Right atrium auricular region (tissue), 2 donors: ENCODE results near the gene TBL1XR1. TPM values are rescaled to one million over a fixed set of nuclear protein-coding genes. Genes with fewer than 3 reads are reported as not detected.

ENCODE experiments used
- DNase-seq: peaks from one replicate; pipeline ENCODE4 v3.0.0-alpha.2; 2019; ENCODE audit warnings: low spot score
- H3K27ac ChIP-seq, 2 donors: fragments of 200-600 bp; sonication (generic); 1 replicate in 1 of 2; 2 replicates in 1 of 2; pipeline ENCODE4 v1.5.1; 2016 to 2019
- H3K27me3 ChIP-seq, 2 donors: fragments of 200-600 bp; sonication (generic); one replicate each; pipeline versions ENCODE4 v1.5.1 to v1.6.0; 2017 to 2019
- H3K36me3 ChIP-seq: fragments of 200-600 bp; sonication (generic); one replicate; pipeline ENCODE4 v1.5.1; 2016
- H3K4me1 ChIP-seq, 2 donors: fragments of 200-600 bp; sonication (generic); one replicate each; pipeline versions ENCODE4 v1.5.1 to v1.6.0; 2017 to 2019
- H3K4me3 ChIP-seq, 2 donors: fragments of 200-600 bp; sonication (generic); 1 replicate in 1 of 2; 2 replicates in 1 of 2; pipeline ENCODE4 v1.5.1; 2017 to 2019; ENCODE audit warnings: mild to moderate bottlenecking in 1 of 2, moderate library complexity in 1 of 2
- H3K9me3 ChIP-seq, 2 donors: fragments of 200-600 bp; sonication (generic); one replicate each; pipeline ENCODE4 v1.5.1; 2019
- CTCF ChIP-seq, 2 donors: fragments of 200-600 bp; sonication (generic); IDR thresholded peaks; one replicate each; pipeline ENCODE4 v1.5.1; 2019; ENCODE audit warnings: antibody characterized with exemption in 2 of 2
- total RNA-seq, 2 donors: library from RNA; depleted of rRNA; stranded (reverse); fragments of >200 nt; gene quantifications; one replicate each; pipeline ENCODE4 v1.1.0, GENCODE V29; 2016

Gene TBL1XR1
- total RNA-seq, 2 donors from 2014 or later: 68.2 to 79.9 TPM

- H3K36me3 ChIP-seq: no peaks in the 10 kb centered on the region
- no peaks in the 10 kb centered on the region for H3K9me3 ChIP-seq
- no peak for TF ChIP-seq CTCF (IDR thresholded peaks at IDR 0.05)
- H3K4me3 ChIP-seq: no peak overlapping the region
- DNase-seq: no peak
- no peaks in the 10 kb centered on the region for H3K27me3 ChIP-seq
- H3K27ac ChIP-seq: no peak overlapping the region
- peaks cover 0 to 31% of the 10 kb centered on the region in 2 donors for H3K4me1 ChIP-seq
These were observed 42.5 kb downstream of the TBL1XR1 start for GRCh38 chr3:177154733-177155132.

GRCh38 chr3:177150970-177151627 is 46.2 kb downstream of the TBL1XR1 start:
- no peak for DNase-seq
- peak overlapping the region in 1 of 2 donors; percentile 27 for H3K27ac ChIP-seq
- no peak for TF ChIP-seq CTCF (IDR thresholded peaks at IDR 0.05)
- H3K4me3 ChIP-seq: no peak overlapping the region
- H3K9me3 ChIP-seq: no peaks in the 10 kb centered on the region
- H3K27me3 ChIP-seq: no peaks in the 10 kb centered on the region
- peaks cover 0 to 53% of the 10 kb centered on the region in 2 donors for H3K4me1 ChIP-seq
- H3K36me3 ChIP-seq: no peaks in the 10 kb centered on the region

DNA sequence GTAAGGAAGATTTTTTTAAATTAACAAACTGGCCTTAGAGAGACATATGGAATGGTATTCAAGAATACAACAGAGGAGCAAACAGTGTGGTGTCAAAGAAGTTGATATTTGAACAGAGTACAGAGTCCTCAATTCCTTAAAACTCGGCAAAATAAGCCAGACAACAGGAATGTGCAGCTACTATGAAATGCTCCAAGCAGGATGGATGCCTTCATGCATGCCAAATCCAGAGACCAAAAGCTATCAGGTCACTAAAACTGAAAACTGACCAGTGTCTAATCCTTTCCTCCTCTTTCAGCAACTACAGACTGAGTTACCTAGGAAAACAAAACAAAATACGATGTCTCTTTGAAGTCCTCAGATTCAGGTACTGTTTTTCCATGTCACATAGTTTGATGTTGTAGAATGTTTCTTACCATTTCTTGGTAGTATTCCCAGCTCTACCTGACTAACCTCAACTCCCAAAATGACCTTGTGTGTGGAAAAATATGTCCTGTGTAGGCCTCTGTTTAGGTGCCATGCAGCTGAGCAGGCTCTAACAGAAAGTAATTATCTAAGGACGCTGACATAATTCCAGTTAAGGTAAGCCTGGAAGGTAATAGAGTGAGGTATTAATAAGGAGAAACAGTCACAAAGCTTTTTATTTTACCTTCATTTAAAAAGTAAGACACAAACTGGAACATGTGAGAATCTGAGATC is 46.9 kb downstream of the TBL1XR1 start:
- Histone ChIP-seq H3K9me3 (no peaks in the 10 kb centered on the region), H3K4me1 (peaks cover 0 to 61% of the 10 kb centered on the region in 2 donors), H3K27me3 (no peaks in the 10 kb centered on the region), H3K4me3 (no peak overlapping the region), H3K36me3 (no peaks in the 10 kb centered on the region), H3K27ac (peak overlapping the region in 1 of 2 donors; percentile 27)
- TF ChIP-seq CTCF (IDR thresholded peaks at IDR 0.05): no peak
- DNase-seq: no peak

DNA sequence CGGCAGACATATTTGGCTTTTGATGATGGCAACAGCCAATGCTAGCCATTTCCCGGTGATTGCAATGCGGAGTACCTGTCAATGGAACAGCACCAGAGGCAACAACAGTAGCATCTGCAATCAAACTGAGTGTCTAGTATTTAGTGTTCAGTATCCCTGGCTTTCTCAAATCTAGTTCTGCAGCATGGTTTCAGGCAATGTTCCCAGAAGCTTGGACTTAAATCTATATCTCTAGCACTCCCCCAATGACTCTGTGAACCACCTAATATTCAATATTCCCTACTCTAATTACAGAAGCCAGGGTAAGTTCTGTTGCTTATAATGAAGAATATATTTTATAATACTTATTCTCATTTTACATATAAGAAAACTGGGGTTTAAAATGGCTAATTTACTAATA is 48.2 kb downstream of the TBL1XR1 start:
- TF ChIP-seq CTCF (IDR thresholded peaks at IDR 0.05): no peak
- no peaks in the 10 kb centered on the region for H3K36me3 ChIP-seq
- H3K4me3 ChIP-seq: no peak overlapping the region
- no peak for DNase-seq
- peaks cover 0 to 59% of the 10 kb centered on the region in 2 donors for H3K4me1 ChIP-seq
- no peaks in the 10 kb centered on the region for H3K27me3 ChIP-seq
- no peaks in the 10 kb centered on the region for H3K9me3 ChIP-seq
- H3K27ac ChIP-seq: no peak overlapping the region

DNA sequence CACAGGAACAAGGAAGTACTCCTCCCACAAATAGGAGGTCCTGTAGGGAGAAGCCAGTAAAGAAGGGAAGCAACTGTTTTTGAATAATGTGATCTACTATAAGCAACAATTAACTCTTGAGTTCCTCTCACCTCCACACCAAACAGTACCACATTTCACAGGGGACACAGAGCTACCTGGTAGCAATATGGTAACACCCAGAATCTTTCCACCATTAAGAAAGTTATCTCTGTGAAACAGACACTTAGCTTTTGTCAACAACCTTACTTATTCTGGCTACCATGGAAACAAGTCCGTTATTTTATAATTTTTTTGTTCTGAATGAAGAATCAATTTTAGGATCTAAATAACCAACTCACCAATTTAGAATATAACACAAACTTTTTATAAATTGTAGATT is 49.5 kb downstream of the TBL1XR1 start:
- Histone ChIP-seq H3K9me3 (no peaks in the 10 kb centered on the region), H3K4me3 (no peak overlapping the region), H3K27ac (no peak overlapping the region), H3K27me3 (no peaks in the 10 kb centered on the region), H3K36me3 (no peaks in the 10 kb centered on the region), H3K4me1 (peaks cover 0 to 62% of the 10 kb centered on the region in 2 donors)
- TF ChIP-seq CTCF (IDR thresholded peaks at IDR 0.05): no peak
- DNase-seq: no peak
